ENCODE measurements around the gene OR2AG2.
A peak's percentile ranks its signal among the peaks of the same experiment; 100 is the strongest.
"Not testable (repeated sequence)": the region's sequence is repeated elsewhere in the genome, so short reads cannot be mapped to it uniquely, and the experiment has no call there.

OR2AG2 gene, protein sequence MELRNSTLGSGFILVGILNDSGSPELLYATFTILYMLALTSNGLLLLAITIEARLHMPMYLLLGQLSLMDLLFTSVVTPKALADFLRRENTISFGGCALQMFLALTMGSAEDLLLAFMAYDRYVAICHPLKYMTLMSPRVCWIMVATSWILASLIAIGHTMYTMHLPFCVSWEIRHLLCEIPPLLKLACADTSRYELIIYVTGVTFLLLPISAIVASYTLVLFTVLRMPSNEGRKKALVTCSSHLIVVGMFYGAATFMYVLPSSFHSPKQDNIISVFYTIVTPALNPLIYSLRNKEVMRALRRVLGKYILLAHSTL

GRCh38 chr11:6771926-6772893 is at the start of gene OR2AG2:
Gene OR2AG2 (minus strand): TSS chr11:6771976. CDS start chr11:6768957, 3,019 bp downstream.
- DNase-seq, result no peak

DNA sequence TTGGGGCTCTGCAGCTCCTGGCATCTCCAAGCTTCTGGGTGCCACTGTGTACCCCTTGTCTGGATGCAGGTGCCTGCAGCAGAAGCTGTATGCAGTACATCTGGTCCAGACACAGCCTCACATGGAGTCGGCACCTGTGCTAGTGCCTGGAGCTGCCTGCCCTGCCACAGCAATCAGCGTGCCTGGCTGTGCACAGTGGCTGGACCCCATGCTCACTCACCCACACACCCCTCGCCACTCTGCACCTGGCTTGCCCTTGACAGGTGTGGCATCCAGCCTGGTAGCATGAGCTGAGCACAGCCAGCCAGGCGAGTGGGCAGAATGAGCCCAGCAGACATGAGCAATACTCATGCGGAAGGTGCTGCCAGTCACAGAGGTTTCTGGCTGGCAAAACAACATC is 47.2 kb upstream of the OR2AG2 start:
- no peak for DNase-seq

GRCh38 chr11:6817694-6818093 is 45.9 kb upstream of the OR2AG2 start:
- peak in 1 of 2 experiments; percentile 49 for DNase-seq

- no peak for DNase-seq
Observed at GRCh38 chr11:6813656-6814055, 41.9 kb upstream of the OR2AG2 start.

GRCh38 chr11:6812390-6813005 is 40.7 kb upstream of the OR2AG2 start:
- DNase-seq, result peak; percentile 46 to 47

- not testable (repeated sequence) for DNase-seq
Observed at GRCh38 chr11:6801075-6801474, 29.3 kb upstream of the OR2AG2 start.

- no peak for DNase-seq
Observed at GRCh38 chr11:6799402-6799801, 27.6 kb upstream of the OR2AG2 start, which contains the start of gene OR6A2. Gene OR6A2 (minus strand): TSS chr11:6799689. CDS start chr11:6795708, 3,981 bp downstream.

DNA sequence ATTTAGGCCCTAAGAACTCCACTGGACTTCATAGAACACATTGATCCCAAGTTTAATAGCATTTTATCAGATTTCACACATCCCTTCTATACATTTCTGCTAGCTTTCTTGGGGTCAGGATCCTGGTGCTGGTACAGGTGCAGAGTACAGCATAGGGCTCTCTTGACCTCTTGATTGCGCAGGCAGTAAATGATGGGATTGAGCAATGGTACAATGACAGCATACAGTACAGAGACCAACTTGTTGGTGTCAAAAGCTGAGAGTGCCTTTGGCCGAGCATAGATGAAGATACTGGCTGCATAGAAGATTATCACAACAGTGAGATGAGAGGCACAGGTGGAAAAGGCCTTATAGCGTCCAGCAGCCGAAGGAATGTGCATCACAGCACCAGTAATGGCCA is 22.9 kb upstream of the OR2AG2 start:
- DNase-seq, result no peak

- no peak for DNase-seq
Observed at GRCh38 chr11:6790546-6790945, 18.8 kb upstream of the OR2AG2 start.

DNA sequence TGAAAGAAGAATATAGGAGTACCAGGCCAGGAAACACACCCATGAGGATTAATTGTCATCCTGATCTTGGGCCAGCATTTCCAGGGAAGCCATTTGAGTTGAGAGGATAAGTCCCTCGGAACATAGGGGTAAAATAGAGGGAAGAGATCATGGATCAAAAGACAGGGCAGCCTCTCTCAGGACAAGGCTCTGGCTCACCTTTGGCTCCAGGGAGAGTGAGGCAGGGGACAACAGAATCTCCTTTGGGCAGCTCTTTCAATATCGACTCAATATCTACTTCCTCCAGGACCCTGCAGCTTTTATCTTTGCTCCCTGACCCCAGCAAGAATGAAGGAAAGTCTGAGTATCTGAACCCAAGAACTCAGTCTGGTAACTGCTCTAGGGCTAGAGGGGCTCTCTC is 10.9 kb upstream of the OR2AG2 start, which contains the start of gene OR2AG1:
TSS of gene OR2AG1 (plus strand) at position 301 of the 400 bp plus-strand sequence. CDS start 2,018 bp downstream, outside the sequence.
- DNase-seq, result no peak

- DNase-seq, result no peak
Observed at GRCh38 chr11:6780829-6781228, 9.1 kb upstream of the OR2AG2 start.

GRCh38 chr11:6778518-6778917 is 6.7 kb upstream of the OR2AG2 start:
- DNase-seq, result no peak

DNA sequence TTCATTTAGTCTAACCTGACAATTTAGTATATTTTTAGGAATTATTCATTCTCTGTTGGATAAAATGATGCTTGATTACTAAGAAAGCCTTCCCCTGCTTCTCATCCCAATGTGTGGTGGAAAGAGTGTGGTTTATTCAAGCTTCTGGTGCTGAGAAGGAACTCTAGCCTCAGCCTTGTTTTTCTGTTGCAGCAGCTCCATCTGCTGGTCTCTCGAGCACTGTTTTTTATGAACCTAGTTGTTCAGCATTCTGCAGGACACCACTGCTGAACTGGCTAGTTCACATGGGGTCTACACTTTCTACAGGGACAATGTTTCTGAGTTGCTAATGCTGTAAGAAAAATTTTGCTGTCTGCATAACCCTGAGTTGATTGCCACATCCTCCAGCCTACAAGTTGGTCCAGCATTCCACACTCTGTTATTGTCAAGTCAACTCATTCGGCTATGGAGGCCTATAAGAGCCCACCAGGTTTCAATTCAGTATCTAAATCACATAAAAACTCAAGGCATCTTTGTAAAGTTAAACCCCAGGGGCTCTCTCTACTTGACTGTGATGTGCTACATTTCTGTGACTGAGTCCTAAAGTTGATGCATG is 14.3 kb downstream of the OR2AG2 start:
- peak; percentile 16 to 54 for DNase-seq

GRCh38 chr11:6755953-6756347 is 15.8 kb downstream of the OR2AG2 start:
- DNase-seq, result no peak

GRCh38 chr11:6755303-6755952 is 16.3 kb downstream of the OR2AG2 start:
- peak in 1 of 2 experiments; percentile 42 for DNase-seq

GRCh38 chr11:6747097-6747668 is 24.6 kb downstream of the OR2AG2 start:
- no peak for DNase-seq

DNA sequence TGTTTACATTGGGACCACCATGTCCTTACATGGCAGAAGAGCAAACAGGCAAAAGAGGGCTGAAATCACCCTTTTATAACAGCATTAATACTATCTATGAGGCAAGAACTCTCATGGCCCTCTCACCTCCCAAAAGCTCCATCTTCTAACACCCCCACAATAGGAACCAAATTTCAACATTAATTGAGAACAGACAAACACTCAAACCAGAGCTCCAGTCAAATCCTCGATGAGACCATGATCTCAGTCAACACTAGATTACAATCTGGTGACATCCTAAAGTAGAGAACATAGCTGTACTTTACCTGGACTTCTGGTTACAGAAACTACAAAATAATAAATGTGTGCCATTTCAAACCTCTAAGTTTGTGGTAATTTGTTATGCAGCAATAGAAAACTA is 25.1 kb downstream of the OR2AG2 start:
- no peak for DNase-seq

DNA sequence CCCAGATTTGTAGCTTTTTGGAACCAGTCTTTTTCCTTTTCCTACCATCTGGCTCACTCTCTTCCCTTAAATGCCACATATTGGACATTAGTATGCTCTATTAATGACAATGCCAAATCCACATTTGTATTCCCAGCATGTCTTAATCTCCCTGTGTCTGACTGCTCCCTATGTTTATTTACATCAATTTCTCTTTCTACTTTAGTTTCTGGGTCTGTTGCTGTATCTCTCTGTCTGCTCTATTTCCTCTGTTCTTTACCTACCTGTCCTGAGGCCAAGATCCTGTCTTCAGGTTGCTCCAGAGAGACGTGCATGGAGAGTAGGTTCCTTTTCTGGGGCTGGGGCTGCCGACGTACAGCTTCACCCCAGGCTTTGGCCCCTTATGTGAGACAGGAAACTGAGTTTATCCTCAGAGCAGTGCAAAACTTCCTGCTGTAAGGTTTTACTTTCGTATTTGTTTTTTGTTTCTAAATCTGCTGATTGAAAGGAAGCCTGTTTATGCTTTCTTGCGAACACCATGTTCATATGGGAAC is 25.6 kb downstream of the OR2AG2 start:
- no peak for DNase-seq

- DNase-seq, result no peak
Observed at GRCh38 chr11:6745465-6746015, 26.2 kb downstream of the OR2AG2 start.

DNA sequence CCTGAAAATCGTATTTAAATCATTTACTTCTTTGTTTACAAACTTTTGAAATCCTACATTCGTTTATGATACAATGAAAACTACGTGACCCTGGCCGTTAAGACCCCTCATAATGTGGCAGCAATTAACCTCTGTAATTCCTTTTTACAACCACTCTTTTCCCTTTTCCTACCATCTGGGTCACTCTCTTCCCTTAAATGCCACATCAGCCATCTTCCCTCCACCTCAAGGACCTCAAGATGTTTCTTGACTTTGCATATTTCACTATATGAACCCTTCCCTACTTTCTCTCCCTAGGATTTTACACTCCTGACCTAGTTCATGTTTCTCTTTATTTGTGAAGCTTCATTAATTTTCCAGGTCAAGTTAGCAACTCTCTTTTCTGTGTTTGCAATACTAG is 26.8 kb downstream of the OR2AG2 start:
- no peak for DNase-seq

GRCh38 chr11:6742260-6742659 is 29.5 kb downstream of the OR2AG2 start:
- no peak for DNase-seq
